Stimulated activated CD4-positive, alpha-beta T cell treated with anti-CD3 and anti-CD28 coated beads, Interleukin-1b, Interleukin-23, amount 100 ng/mL, for 1 hour (primary cell): ENCODE data around the gene APBA1.

Source experiments
- DNase-seq, 2 donors: peaks; one replicate each; pipeline ENCODE4 v3.0.0-alpha.2; 2020; ENCODE audit warnings: low read depth in 2 of 2

APBA1 gene

GRCh38 chr9:69671879-69672595 is at the start of gene APBA1:
Gene APBA1, minus strand, starts transcription at chr9:69672371.
- DNase-seq = peak in 1 of 2 donors; percentile 10

DNA sequence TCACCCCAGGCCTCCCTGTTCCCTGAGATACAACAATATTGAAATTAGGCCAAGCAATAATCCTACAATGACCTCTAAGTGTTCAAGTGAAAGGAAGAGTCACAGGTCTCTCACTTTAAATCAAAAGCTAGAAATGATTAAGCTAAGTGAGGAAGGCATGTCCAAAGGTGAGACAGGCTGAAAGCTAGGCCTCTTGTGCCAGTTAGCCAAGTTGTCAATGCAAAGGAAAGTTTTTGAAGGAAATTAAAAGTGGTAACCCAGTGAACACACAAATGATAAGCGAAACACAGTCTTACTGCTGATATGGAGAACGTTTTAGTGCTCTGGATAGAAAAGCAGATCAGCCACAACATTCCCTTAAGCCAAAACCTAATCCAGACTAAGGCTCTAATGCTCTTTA is 47.8 kb upstream of the APBA1 start:
- DNase-seq = no peak

- no peak for DNase-seq
Measured at GRCh38 chr9:69719367-69719766, 47.2 kb upstream of the APBA1 start.

DNA sequence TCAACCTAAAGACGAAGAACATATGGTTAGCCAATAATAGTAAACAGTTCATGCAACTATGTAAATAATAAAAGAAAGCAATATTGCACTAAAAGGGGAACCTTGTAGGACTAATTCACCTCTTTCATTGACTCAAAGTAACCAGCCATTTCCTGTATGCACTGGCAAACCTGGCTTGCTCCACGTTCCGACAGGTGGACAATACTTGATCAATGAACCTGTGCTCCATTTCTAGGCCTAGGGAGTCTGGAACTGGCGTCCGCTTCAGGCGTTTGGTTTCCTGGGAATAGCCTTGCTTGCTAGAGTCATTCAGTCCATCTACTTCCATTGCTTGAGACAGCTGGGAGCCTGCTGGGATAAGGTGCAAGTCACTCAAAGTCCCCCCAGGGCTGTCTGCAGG is 46.0 kb upstream of the APBA1 start:
- no peak for DNase-seq

DNA sequence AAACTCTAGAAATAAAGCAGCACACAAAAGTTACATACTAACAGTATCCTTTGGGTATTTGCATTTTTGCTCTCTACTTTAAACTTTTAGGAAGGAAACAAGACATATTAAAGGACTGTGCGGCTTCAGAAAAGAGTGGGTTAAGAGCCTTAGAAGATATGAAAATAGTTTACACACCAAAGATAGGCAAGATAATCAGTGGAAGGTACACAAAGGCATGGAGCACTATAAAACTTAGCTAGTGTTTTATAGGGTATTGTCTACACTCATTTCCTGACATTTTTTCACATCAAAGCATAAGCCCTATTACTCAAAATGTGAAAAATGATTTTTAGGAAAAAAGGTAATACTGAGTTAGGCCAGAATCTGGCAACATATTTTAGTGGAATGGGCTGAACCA is 43.7 kb upstream of the APBA1 start:
- no peak for DNase-seq

GRCh38 chr9:69715096-69715495 is 42.9 kb upstream of the APBA1 start:
- DNase-seq = no peak

DNA sequence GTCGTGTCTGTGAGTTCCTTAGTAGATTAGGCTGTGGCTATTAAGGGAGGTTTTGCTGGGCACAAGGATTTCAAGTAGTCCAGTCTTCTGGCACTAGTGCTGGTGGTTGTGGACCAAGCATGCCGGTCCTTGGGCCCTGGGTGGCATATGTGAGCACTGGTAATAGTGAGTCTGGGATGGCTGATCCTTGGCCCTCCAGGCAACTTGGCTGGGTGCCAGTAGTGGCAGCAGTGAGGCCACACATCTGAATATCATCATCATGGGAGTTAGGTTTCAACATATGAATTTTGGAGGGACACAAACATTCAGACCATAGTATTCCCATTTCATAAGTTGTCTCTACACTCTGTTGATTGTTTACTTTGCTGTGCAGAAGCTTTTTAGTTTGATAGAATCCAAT is 25.3 kb upstream of the APBA1 start:
- no peak for DNase-seq

GRCh38 chr9:69696802-69697201 is 24.6 kb upstream of the APBA1 start:
- DNase-seq = no peak

DNA sequence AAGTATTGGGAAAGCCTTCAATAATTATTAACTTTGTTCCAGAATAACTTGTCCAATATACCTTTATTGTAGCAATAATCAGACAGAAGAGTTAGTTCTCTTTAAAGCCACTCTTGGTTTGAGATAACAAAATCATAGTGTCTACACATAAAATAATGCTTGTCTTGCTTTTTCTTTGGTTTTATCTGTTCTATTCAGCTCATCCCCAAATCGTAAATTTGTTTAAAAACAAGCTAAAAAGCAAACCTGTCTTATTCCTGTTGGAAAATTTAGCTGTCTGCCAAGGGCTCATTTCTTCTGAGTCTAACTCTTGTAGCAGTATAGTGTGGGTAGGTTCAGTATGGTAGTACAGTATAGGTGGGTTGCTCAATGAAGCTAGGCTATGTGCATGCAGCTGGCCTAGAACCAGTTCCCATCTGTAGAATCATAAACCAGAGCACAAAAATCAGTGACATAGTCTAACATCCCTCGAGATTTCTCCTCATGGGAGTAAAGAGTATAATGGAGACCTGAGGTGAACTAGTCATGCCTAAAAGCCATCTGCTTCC is 17.9 kb upstream of the APBA1 start:
- DNase-seq = no peak

DNA sequence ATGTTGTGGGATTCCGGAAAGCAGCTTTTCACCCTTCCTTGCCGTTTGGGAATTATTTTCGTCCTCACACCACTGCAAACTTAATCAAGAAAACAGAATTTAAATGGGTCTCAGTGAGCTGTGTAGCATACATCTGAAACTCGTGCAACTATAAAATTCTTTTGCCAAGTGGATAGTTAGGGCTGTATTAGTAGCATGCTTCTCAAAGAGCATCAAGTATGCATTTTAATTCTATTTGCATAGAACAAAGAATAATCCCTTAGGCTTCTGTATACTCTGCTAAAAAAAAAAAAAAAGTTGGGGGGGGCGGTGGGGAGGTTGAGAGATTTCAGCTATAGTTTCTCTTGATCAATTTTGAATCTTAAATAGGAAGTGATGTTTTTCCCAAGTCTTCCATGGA is 11.8 kb upstream of the APBA1 start:
- DNase-seq = no peak

- DNase-seq = no peak
Measured at GRCh38 chr9:69678843-69679538, 6.8 kb upstream of the APBA1 start.

- DNase-seq = no peak
Measured at GRCh38 chr9:69677931-69678330, 5.8 kb upstream of the APBA1 start.

DNA sequence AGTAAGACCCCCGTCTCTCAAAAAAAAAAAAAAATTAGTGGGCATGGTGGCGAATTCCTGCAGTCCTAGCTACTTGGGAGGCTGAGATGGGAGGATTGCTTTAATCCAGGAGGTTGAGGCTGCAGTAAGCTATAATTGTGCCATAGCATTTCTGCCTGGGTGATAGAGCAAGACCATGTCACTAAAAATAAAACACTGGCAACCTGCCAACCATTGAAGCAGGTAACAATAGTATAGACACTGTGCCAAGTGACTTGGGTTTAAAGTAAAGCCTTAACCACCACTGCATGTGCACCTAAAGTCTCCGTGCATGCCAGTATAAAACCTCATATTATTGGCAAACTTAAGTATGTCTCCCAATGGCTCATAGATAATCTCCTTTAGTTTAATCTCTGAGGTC is 3.4 kb upstream of the APBA1 start:
- DNase-seq = no peak

DNA sequence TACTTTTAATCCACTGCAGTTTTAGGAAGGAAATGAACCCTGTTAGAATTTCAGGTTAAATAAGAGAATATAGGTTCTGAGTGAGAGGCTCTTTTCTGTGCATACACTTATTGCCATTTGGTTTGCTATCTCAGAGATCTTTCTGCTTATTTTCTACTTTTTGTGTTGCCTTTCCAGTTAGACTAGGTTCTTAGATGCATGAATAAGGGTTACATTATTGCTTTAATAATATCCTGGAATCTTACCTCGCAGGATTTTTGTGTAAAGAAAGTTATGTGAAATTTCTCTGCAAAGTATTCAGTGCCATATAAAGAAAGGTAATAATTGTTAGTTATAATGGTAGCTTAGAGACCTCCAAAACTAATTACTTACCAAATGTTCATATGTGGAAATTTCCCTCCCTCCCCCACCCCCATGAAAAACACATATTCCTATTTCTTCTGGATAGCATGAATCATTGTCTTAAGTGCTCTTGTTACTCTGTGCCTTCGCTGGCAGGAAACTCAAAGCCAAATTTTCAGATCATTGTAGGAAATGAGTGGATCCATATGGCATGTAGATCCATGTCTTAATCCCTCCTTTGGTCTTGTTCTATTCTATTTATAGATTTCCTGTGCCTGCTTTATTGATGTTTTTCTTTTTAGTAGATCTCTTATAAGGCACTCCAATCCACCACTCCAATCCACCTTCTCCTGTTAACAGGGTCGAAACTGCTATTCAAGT is 2.7 kb upstream of the APBA1 start:
- DNase-seq = no peak

GRCh38 chr9:69674112-69674685 is 2.0 kb upstream of the APBA1 start:
- no peak for DNase-seq

GRCh38 chr9:69673311-69673640 is 1.1 kb upstream of the APBA1 start:
- DNase-seq = no peak

DNA sequence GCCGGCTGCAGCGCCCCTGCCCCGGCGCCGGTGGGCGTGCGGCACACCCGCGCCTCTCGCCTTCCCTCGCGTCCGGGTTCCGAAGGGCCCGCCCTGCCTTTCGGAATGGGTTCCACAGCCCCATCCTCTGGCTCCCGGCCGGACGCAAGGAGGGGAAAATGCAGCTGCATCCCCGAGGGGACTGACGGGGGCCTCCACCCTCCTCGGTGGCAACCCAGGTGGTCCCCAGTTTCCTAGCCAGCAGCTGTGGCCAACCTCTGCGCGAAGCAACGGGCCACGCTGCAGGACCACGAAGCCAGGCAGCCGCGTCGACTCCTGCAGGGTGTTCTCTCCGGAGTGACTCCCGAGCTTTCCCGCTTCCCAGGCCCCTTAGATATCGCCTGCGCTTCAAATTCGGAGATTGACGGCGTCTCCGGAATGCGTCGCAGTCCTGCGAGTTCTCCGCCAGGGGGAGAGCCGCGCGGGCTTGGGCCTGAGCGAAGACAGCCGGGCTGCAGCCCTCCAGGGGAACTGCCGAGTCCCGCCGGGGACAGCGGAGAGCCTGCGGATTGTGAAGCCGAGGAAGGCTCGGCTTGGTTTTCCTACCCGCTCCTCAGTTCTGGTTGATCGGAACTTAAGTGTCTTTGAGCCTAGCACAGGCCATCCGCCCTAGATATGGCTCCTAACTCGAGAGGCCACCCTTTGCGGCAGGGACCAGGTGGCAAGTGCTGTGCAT is 582 bp upstream of the APBA1 start:
- DNase-seq = peak; percentile 32 to 46

- DNase-seq = no peak
Measured at GRCh38 chr9:69671311-69671878, 776 bp downstream of the APBA1 start.

- no peak for DNase-seq
Measured at GRCh38 chr9:69667306-69667705, 4.9 kb downstream of the APBA1 start.

- DNase-seq = no peak
Measured at GRCh38 chr9:69660304-69660703, 11.9 kb downstream of the APBA1 start.

DNA sequence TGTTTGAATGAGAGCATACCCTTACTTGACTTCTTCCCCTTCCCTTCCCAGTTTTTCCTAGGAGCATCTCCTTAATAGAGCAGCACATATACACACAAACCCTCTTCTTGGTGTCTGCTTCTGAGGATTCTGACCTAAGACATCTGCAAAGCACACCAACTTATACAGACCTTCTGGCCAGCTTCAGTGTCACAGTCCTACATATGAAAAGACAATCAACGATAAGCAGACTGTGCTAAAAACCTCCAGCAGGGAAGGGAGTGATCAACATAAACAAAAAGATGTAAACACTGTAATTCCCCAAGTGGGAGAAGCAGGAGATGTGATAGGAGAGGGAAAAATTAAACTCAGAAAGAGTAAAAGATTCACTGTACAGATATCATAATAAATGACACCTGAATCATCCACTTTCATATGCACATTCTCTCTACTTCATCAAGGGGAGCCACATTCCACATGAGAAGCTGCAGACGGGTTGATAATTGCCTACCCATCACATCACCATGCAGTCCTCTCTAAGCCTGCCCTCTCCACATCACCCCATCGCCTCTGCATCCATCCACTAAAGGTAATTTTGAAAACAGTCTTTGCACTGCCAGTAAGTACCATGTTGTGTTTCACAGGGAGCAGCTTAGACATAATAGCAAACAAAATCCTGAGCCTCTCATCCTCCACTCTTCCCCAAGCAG is 13.0 kb downstream of the APBA1 start:
- no peak for DNase-seq
